GM12878 (cell line): Measurements from ENCODE around the gene SELENOT. TPM values are rescaled to one million over a fixed set of nuclear protein-coding genes. Genes with fewer than 3 reads are reported as not detected.

Experiments
- ATAC-seq: fragments of 200-7000 bp; cut with Tn5 transposase; 3 replicates; pipeline ENCODE4 v1.9.1; 2020; ENCODE audit warnings: mild to moderate bottlenecking, moderate library complexity
- BruUV-seq: library from RNA; stranded (reverse); fragments of 400-500 nt; replicated peaks from 2 replicates; lab custom pipeline; 2021; lab: Mats Ljungman, UMichigan
- CTCF ChIA-PET: fragments of 300-600 bp; sonication (Branson Sonifier 250); formaldehyde crosslinking; extraction: SDS; loops from one replicate; lab custom pipeline; 2021; ENCODE audit warnings: inconsistent platforms; lab: Yijun Ruan, JAX
- POLR2A ChIA-PET: fragments of 350-600 bp; formaldehyde crosslinking; extraction: SDS; loops from one replicate; lab custom pipeline; 2021; ENCODE audit warnings: inconsistent platforms; lab: Charles Lee
- RAD21 ChIA-PET: fragments of 300-600 bp; sonication (Branson Sonifier 250); formaldehyde crosslinking; loops from one replicate; lab custom pipeline; 2023; ENCODE audit warnings: antibody characterized with exemption; ENCODE audit not compliant: unreplicated experiment; lab: Charles Lee
- SMC1A ChIA-PET: fragments of 300-600 bp; sonication (Branson Sonifier 250); formaldehyde crosslinking; loops from one replicate; lab custom pipeline; 2023; ENCODE audit not compliant: unreplicated experiment, uncharacterized antibody; lab: Charles Lee
- DNase-seq: peaks from one replicate; pipeline ENCODE4 v3.0.0-alpha.2; 2011; ENCODE audit warnings: low read depth, low spot score
- FAIRE-seq: peaks from 3 replicates; lab custom pipeline; 2011; peaks lifted over from hg19 to GRCh38; lab: Jason Lieb, UNC
- H2AFZ ChIP-seq: 2 replicates; pipeline ENCODE4 v1.6.0; 2011; ENCODE audit warnings: low read depth, low read length, control low read depth; ENCODE audit not compliant: control insufficient read depth
- H3K27ac ChIP-seq: 2 replicates; pipeline ENCODE4 v1.5.1; 2011; ENCODE audit warnings: control low read depth; ENCODE audit not compliant: control insufficient read depth, insufficient read depth
- H3K27me3 ChIP-seq, 2 experiments: replicated peaks in 1 of 2; 2 replicates each; pipeline versions ENCODE4 v1.6.0 to v1.6.1; 2011; ENCODE audit warnings: low read length in 1 of 2; ENCODE audit not compliant: control insufficient read depth in 2 of 2, insufficient read depth in 2 of 2
- H3K36me3 ChIP-seq, 2 experiments: 2 replicates each; pipeline ENCODE4 v1.5.1; 2011; ENCODE audit warnings: low read length in 1 of 2; ENCODE audit not compliant: control insufficient read depth in 2 of 2, insufficient read depth in 2 of 2
- H3K4me1 ChIP-seq: 2 replicates; pipeline ENCODE4 v1.6.1; 2011; ENCODE audit warnings: mild to moderate bottlenecking, low read length, moderate library complexity, mixed read lengths; ENCODE audit not compliant: control insufficient read depth, insufficient read depth
- H3K4me2 ChIP-seq: 2 replicates; pipeline ENCODE4 v1.6.0; 2011; ENCODE audit warnings: control low read depth; ENCODE audit not compliant: control insufficient read depth, insufficient read depth
- H3K4me3 ChIP-seq: fragments of 200-600 bp; sonication (generic); 2 replicates; pipeline ENCODE4 v1.5.1; 2016
- H3K79me2 ChIP-seq: 2 replicates; pipeline ENCODE4 v1.6.0; 2011; ENCODE audit warnings: low read length; ENCODE audit not compliant: control insufficient read depth, insufficient read depth
- H3K9ac ChIP-seq: 2 replicates; pipeline ENCODE4 v1.8.0; 2011; ENCODE audit warnings: low read length, control low read depth, mixed read lengths; ENCODE audit not compliant: control insufficient read depth, insufficient read depth
- H3K9me3 ChIP-seq: replicated peaks from 3 replicates; pipeline ENCODE4 v1.5.1; 2011; ENCODE audit warnings: mild to moderate bottlenecking, low read length; ENCODE audit not compliant: control insufficient read depth, insufficient read depth
- H4K20me1 ChIP-seq: 2 replicates; pipeline ENCODE4 v1.6.0; 2011; ENCODE audit not compliant: control insufficient read depth, insufficient read depth
- ATF7 ChIP-seq: fragments of 450-650 bp; IDR thresholded peaks from 2 replicates; pipeline ENCODE4 v1.6.1; 2016; ENCODE audit warnings: low read depth, mild to moderate bottlenecking
- CEBPZ ChIP-seq: fragments of 150-350 bp; IDR thresholded peaks from 2 replicates; pipeline ENCODE4 v1.6.1; 2016; ENCODE audit warnings: low read depth, low read length
- CHD2 ChIP-seq: IDR thresholded peaks from 2 replicates; pipeline ENCODE4 v1.6.1; 2011; ENCODE audit warnings: low read depth, low read length, improper control_type of control experiment, borderline replicate concordance
- GATAD2B ChIP-seq: fragments of 450-650 bp; conservative IDR thresholded peaks from 2 replicates; pipeline ENCODE4 v1.6.1; 2017; ENCODE audit warnings: low read depth, mild to moderate bottlenecking, moderate library complexity
- JUNB ChIP-seq: IDR thresholded peaks from 2 replicates; pipeline ENCODE4 v1.6.1; 2016; ENCODE audit warnings: antibody characterized with exemption, mild to moderate bottlenecking
- KLF5 ChIP-seq: fragments of 450-650 bp; IDR thresholded peaks from 2 replicates; pipeline ENCODE4 v1.6.1; 2014; ENCODE audit warnings: mild to moderate bottlenecking; ENCODE audit not compliant: partially characterized antibody
- MXI1 ChIP-seq: fragments of 150-350 bp; IDR thresholded peaks from 2 replicates; pipeline ENCODE4 v1.6.1; 2011; ENCODE audit warnings: low read depth, mild to moderate bottlenecking, inconsistent platforms, low read length, improper control_type of control experiment
- PAX8 ChIP-seq: fragments of 450-650 bp; IDR thresholded peaks from 2 replicates; pipeline ENCODE4 v1.6.1; 2017; ENCODE audit warnings: mild to moderate bottlenecking, moderate library complexity
- POLR2A ChIP-seq: IDR thresholded peaks from 2 replicates; pipeline ENCODE4 v1.6.1; 2011; ENCODE audit warnings: low read depth, mild to moderate bottlenecking, low read length
- POLR2AphosphoS2 ChIP-seq: IDR thresholded peaks from 2 replicates; pipeline ENCODE4 v1.6.1; 2011; ENCODE audit warnings: low read depth, mild to moderate bottlenecking, low read length, improper control_type of control experiment, moderate library complexity
- SREBF1 ChIP-seq: IDR thresholded peaks from 2 replicates; pipeline ENCODE4 v1.6.1; 2012; ENCODE audit warnings: mild to moderate bottlenecking, low read length
- USF2 ChIP-seq: IDR thresholded peaks from 2 replicates; pipeline ENCODE4 v1.6.1; 2011; ENCODE audit warnings: low read depth, low read length, improper control_type of control experiment, borderline replicate concordance
- ZNF274 ChIP-seq: IDR thresholded peaks from one replicate; pipeline ENCODE4 v1.8.0; 2011; ENCODE audit not compliant: insufficient read length, insufficient read depth
- ZNF622 ChIP-seq: fragments of 450-650 bp; IDR thresholded peaks from 2 replicates; pipeline ENCODE4 v1.6.1; 2017; ENCODE audit warnings: mild to moderate bottlenecking, inconsistent platforms
- WGBS: methylation state at CpG from one replicate; pipeline ENCODE4 v1.1.6; 2016; ENCODE audit warnings: low lambda C conversion rate; ENCODE audit not compliant: insufficient replicate concordance, insufficient coverage; ENCODE audit errors: missing lambda C conversion rate; 5-methylcytosine and 5-hydroxymethylcytosine counted together
- in situ Hi-C: fragments of 300-500 bp; cut with MboI; formaldehyde crosslinking; loops from 9 replicates; pipeline ENCODE4 v1.14.3; 2018; ENCODE audit warnings: mixed read lengths
- intact Hi-C: fragments of 100-400 bp; cut with micrococcal nuclease; formaldehyde crosslinking; loops from one replicate; pipeline ENCODE4 v1.14.2; 2022; ENCODE audit not compliant: unreplicated experiment
- polyA plus RNA-seq, 11 experiments: library from polyadenylated mRNA; depleted of rRNA in 4 of 11; unstranded in 6 of 11; stranded (reverse) in 5 of 11; fragments of >200 nt; fragmentation: Nextera tagmentation in 4 of 11; fragmentation: Illumina TruSeq in 1 of 11; extraction: Ambion mirVana in 4 of 11; extraction: Trizol in 1 of 11; gene quantifications; 1 replicate in 1 of 11; 2 replicates in 10 of 11; pipeline versions ENCODE4 v1.2.1 to v1.2.3, GENCODE V29; 2011 to 2016; ENCODE audit warnings: inconsistent platforms in 2 of 11, missing spikeins in 2 of 11, low read depth in 1 of 11
- total RNA-seq, 4 experiments: library from RNA; depleted of rRNA in 3 of 4; stranded (reverse); fragments of >200 nt in 3 of 4; fragmentation: Illumina TruSeq in 1 of 4; extraction: Trizol in 1 of 4; gene quantifications; 2 replicates each; pipeline versions ENCODE4 v1.2.1 to v1.2.3, GENCODE V29; 2013 to 2021

Gene SELENOT
- total and polyA plus RNA-seq, 10 of the 15 experiments (the other 5 are each of a cell fraction or from before 2014, with no cell fraction given), result 89.4 to 768 (median 261) TPM

DNA sequence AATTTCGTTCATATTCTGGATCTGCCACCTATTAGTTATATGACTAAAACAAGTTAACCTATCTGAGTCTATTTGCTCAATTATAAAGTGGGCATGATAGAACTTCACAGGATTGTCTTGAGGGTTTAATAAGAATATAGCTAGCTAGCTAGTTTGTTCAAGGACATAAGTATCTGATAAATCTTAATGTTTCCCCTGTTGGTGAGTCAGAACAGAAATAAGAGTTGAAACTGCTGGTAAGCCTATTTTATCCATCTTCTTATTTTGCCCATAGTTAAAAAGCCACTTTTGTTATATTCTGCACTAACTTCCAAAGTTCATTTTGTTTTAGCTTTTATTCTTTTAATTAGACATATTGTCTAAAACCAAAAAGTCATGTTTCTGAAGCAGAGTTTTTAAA lies 9.4 kb downstream of the SELENOT start:
- POLR2A ChIA-PET, result interaction anchor here (1.5 kb wide), 1 partner anchor 13 kb away, joined by 3 read pairs; no protein-coding TSS in a partner anchor
- no TSS peak for BruUV-seq
- SMC1A ChIA-PET, result interaction anchor here (0.6 to 2.3 kb wide), 6 partner anchors 9 to 149 kb away, joined by 3 to 6 read pairs (median 3); partner anchors contain the start of gene SELENOT

GRCh38 chr3:150613034-150613433 lies 9.9 kb downstream of the SELENOT start:
- ChIA-PET SMC1A (interaction anchor here (0.6 to 2.3 kb wide), 6 partner anchors 9 to 149 kb away, joined by 3 to 6 read pairs (median 3); partner anchors contain the start of gene SELENOT), POLR2A (interaction anchor here (1.5 kb wide), 2 partner anchors 10 to 13 kb away, joined by 3 read pairs; partner anchors contain the start of gene SELENOT), CTCF (interaction anchor here (1.2 to 1.3 kb wide), 2 partner anchors 14 to 252 kb away, joined by 3 read pairs; no protein-coding TSS in a partner anchor), RAD21 (interaction anchor here (0.8 to 1.6 kb wide), 3 partner anchors 10 to 22 kb away, joined by 3 read pairs; partner anchors contain the start of gene SELENOT)
- H3K27ac ChIP-seq, result no peak overlapping the region
- in situ Hi-C loops (no loop called here), intact Hi-C loops (no loop called here)
- H3K4me3 ChIP-seq, result no peak overlapping the region
- peaks cover 15% of the 10 kb centered on the region for H3K4me1 ChIP-seq
- FAIRE-seq (no peak), DNase-seq (no peak), ATAC-seq (no peak)
- no peaks in the 10 kb centered on the region for H3K27me3 ChIP-seq
- H3K9ac ChIP-seq, result no peak overlapping the region
- H4K20me1 ChIP-seq, result peaks cover 6% of the 10 kb centered on the region
- peaks cover 6 to 7% of the 10 kb centered on the region in 2 experiments for H3K36me3 ChIP-seq
- H2AFZ ChIP-seq, result no peak overlapping the region
- H3K9me3 ChIP-seq, result peaks cover 2% of the 10 kb centered on the region; the same call in 2 of the 3 replicates
- 100% methylated on average over 2 of the region's 2 CpGs for WGBS
- H3K79me2 ChIP-seq, result peaks cover 79% of the 10 kb centered on the region
- no peak overlapping the region for H3K4me2 ChIP-seq
- BruUV-seq, result no TSS peak
- TF ChIP-seq ATF7 (no peak), POLR2A (no peak), GATAD2B (no peak), ZNF622 (no peak), MXI1 (no peak), ZNF274 (no peak), CEBPZ (no peak), CHD2 (no peak), USF2 (no peak), KLF5 (no peak), SREBF1 (no peak), PAX8 (no peak)

More for the DNA sequence above, 9.4 kb downstream of the SELENOT start:
- FAIRE-seq (no peak), DNase-seq (no peak), ATAC-seq (no peak)
- Histone ChIP-seq H4K20me1 (peaks cover 6% of the 10 kb centered on the region), H3K9ac (no peak overlapping the region), H3K4me2 (no peak overlapping the region), H3K4me3 (no peak overlapping the region), H3K27me3 (no peaks in the 10 kb centered on the region), H3K27ac (no peak overlapping the region), H3K79me2 (peaks cover 81% of the 10 kb centered on the region), H3K4me1 (peaks cover 15% of the 10 kb centered on the region), H3K9me3 (peaks cover 2% of the 10 kb centered on the region; the same call in 2 of the 3 replicates), H3K36me3 (peaks cover 6 to 7% of the 10 kb centered on the region in 2 experiments), H2AFZ (no peak overlapping the region)
- WGBS, result 50% methylated on average over 1 of the region's 1 CpG
- RAD21 ChIA-PET, result interaction anchor here (0.7 to 1.6 kb wide), 3 partner anchors 9 to 372 kb away, joined by 3 read pairs; partner anchors contain the start of gene SELENOT
- intact Hi-C loops, result no loop called here
- CTCF ChIA-PET, result interaction anchor here (1.0 to 1.3 kb wide), 3 partner anchors 14 to 252 kb away, joined by 3 read pairs; no protein-coding TSS in a partner anchor
- in situ Hi-C loops, result no loop called here
- peak; percentile 47 for TF ChIP-seq JUNB
- TF ChIP-seq POLR2AphosphoS2, result no peak
